ENCODE data around the gene KCNH4.
A peak's percentile ranks its signal among the peaks of the same experiment; 100 is the strongest.
"Not testable (repeated sequence)": the region's sequence is repeated elsewhere in the genome, so short reads cannot be mapped to it uniquely, and the experiment has no call there.

KCNH4 gene

GRCh38 chr17:42180922-42181850, at the start of gene KCNH4:
TSS of gene KCNH4 (minus strand) at chr17:42181142. CDS start at chr17:42180945, 197 bp downstream.
- DNase-seq = peak; percentile 67

- no peak for DNase-seq
These were observed 49.3 kb upstream of the KCNH4 start for GRCh38 chr17:42230225-42230624.

GRCh38 chr17:42227849-42228700, 47.1 kb upstream of the KCNH4 start:
- no peak for DNase-seq

- no peak for DNase-seq
These were observed 44.7 kb upstream of the KCNH4 start for GRCh38 chr17:42225646-42226045.

- no peak for DNase-seq
These were observed 43.7 kb upstream of the KCNH4 start for GRCh38 chr17:42224651-42225050.

GRCh38 chr17:42221886-42222745, 41.2 kb upstream of the KCNH4 start:
- peak; percentile 56 for DNase-seq

- DNase-seq = not testable (repeated sequence)
These were observed 38.3 kb upstream of the KCNH4 start for GRCh38 chr17:42219280-42219679.

- DNase-seq = no peak
These were observed 33.2 kb upstream of the KCNH4 start for GRCh38 chr17:42214156-42214555.

- DNase-seq = no peak
These were observed 31.4 kb upstream of the KCNH4 start for GRCh38 chr17:42212382-42212781.

- DNase-seq = peak; percentile 79
These were observed 31.0 kb upstream of the KCNH4 start for GRCh38 chr17:42211921-42212341.

- DNase-seq = no peak
These were observed 29.1 kb upstream of the KCNH4 start for GRCh38 chr17:42210046-42210445.

GRCh38 chr17:42206153-42206612, 25.2 kb upstream of the KCNH4 start:
- DNase-seq = not testable (repeated sequence)

GRCh38 chr17:42203354-42203753, 22.4 kb upstream of the KCNH4 start:
- DNase-seq = no peak

- no peak for DNase-seq
These were observed 21.8 kb upstream of the KCNH4 start for GRCh38 chr17:42202696-42203095.

- no peak for DNase-seq
These were observed 21.2 kb upstream of the KCNH4 start for GRCh38 chr17:42202159-42202558.

- no peak for DNase-seq
These were observed 20.5 kb upstream of the KCNH4 start for GRCh38 chr17:42201458-42201772.

GRCh38 chr17:42200706-42201457, 19.9 kb upstream of the KCNH4 start:
- peak; percentile 42 for DNase-seq

- no peak for DNase-seq
These were observed 18.6 kb upstream of the KCNH4 start for GRCh38 chr17:42199416-42200011.

- DNase-seq = no peak
These were observed 18.0 kb upstream of the KCNH4 start for GRCh38 chr17:42198897-42199296.

- no peak for DNase-seq
These were observed 16.7 kb upstream of the KCNH4 start for GRCh38 chr17:42197564-42198156.
